OCI-LY1 (cell line): ENCODE results near the gene NAGA.

Experiments
- CTCF ChIP-seq: fragments of 200-600 bp; sonication (generic), shearing (Covaris generic); IDR thresholded peaks from 2 replicates; pipeline ENCODE4 v1.5.1; 2017; ENCODE audit warnings: mild to moderate bottlenecking, antibody characterized with exemption, low read length, moderate library complexity, mixed read lengths
- EZH2 ChIP-seq: fragments of 200-600 bp; sonication (generic), shearing (Covaris generic); IDR thresholded peaks from 2 replicates; pipeline ENCODE4 v1.8.0; 2017; ENCODE audit warnings: borderline replicate concordance, mixed run types, mild to moderate bottlenecking, antibody characterized with exemption, low read length, moderate library complexity, mixed read lengths

- no peak for TF ChIP-seq CTCF
- TF ChIP-seq EZH2: no peak
Observed at GRCh38 chr22:42056757-42057511, 13.7 kb downstream of the NAGA start.
